GM21390 (cell line): Measurements from ENCODE around the gene OAT.

Source experiments
- ATAC-seq: cut with Tn5 transposase; IDR thresholded peaks from one replicate; pipeline ENCODE4 v1.9.1; 2021; ENCODE audit not compliant: unreplicated experiment

Gene OAT

DNA sequence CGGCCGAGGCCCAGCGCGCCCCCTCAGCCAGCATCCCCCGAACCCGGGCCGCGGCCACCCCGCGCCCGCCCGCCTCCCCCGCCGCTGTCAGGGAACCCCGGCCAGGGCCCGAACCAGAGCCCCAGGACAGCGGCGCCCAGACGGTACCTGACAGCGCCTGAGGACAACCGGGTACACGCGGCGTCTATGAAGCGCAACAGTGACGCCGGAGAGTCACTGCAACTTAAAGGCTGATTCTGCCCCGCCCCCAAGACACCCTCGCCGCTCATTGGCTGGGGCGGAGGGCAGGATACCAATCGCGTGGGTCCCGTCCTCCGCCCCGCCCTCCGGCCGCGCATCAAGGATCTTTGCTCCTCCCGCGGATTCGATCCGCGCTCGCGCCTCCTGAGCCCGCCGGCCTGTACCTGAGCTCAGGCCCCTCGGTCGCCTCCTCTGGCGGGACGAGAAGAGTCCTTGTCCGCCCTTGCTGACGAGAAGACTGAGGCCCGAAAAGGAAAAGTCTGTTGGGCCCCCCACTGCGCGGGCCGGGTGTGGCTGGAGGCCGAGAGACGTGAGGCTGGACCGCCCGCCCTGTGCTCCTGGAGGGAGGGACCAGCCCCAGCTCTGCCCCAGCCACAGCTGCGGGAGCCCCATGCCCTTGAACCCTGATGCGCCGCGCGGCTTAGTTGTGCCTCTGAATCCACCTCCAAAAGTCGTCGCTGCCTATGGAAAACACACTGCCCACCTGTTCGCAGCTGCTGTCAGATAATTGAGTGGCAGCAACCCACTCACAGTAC, at the start of gene OAT:
Gene OAT (minus strand): TSS at position 198 of the 776 bp plus-strand sequence. CDS start 6,752 bp downstream, outside the sequence.
- ATAC-seq = peak; percentile 99

DNA sequence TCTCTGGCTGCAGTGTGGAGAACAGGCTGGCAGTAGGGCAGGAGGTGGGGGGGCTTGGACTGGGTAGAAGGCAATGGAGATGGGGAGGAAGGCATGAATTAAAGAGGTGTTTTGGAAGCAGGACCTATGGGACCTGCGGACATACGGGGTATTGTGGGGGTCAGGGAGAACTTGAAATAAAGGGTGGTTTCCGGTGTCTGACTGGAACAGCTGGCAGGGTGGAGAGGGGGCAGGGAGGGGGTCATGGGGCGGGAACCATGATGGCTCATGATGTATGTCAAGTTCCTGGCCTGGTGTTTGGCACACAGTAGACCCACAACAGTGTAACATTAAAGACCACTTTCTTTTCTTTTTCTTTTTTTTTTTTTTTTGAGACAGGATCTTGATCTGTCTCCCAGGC, 48.4 kb upstream of the OAT start:
- no peak for ATAC-seq

DNA sequence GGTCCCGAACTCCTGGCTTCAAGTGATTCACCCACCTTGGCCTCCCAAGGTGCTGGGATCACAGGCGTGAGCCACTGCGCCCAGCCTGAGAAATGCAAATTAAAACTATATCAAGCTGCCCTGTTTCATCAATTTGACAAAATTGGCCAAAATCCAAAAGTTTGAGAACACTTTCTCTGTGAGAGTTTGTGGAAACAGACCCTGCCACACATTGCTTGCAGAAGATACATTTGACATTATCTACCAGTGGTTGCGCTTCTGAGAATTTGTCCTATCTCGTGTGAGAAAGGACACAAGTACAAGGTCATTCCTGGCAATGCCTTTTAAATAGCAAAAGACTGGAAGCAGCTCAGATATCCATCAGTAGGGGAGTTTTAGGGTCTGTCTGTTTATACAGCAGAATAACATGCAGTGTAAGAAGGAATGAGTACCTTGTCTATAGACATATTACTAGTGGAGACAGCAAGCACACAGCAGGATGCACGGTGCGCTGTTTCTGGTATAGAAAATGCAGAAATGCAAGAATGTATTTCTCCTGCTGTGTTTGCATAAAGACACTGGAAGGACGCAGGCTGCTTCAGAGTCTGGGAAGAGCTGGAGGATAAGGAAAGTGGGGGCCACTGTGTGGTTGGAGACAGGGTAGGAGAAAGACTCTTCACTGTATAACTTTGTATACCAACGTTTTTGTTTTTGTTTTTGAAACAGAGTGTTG, 47.2 kb upstream of the OAT start:
- ATAC-seq = no peak

DNA sequence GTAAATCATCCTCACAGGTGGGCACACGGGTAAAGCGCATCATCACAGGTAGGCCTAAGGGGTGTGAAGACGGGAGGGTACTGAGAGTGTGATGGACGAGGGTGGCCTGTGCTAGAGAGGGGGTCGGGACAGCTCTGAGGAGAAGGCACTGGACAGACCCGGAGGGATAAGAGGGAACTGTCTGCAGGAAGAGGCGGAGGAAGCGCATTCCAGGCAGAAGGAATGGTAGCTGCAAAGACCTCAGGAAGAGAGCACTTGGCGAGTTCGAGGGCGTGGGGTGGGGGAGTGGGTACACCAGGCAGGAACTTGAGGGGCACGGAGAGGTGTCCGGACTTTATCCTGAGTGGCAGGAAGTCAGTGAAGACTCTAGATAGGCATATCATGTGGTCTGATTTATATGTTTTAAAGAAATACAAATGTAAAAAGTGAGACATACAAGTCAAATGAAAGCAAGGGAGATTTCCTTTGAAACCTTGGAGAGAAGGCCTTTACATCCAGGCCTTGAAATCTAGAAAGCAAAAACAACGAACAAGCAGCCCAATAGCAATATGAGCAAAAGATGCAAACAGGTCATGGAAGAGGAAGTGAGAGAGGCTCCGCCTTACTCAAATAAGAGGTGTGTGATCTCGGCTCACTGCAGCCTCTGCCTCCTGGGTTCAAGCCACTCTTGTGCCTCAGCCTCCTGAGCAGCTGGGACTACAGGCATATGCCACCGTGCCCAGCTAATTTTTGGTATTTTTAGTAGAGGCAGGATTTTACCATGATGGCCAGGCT, 46.5 kb upstream of the OAT start:
- peak; percentile 39 for ATAC-seq

DNA sequence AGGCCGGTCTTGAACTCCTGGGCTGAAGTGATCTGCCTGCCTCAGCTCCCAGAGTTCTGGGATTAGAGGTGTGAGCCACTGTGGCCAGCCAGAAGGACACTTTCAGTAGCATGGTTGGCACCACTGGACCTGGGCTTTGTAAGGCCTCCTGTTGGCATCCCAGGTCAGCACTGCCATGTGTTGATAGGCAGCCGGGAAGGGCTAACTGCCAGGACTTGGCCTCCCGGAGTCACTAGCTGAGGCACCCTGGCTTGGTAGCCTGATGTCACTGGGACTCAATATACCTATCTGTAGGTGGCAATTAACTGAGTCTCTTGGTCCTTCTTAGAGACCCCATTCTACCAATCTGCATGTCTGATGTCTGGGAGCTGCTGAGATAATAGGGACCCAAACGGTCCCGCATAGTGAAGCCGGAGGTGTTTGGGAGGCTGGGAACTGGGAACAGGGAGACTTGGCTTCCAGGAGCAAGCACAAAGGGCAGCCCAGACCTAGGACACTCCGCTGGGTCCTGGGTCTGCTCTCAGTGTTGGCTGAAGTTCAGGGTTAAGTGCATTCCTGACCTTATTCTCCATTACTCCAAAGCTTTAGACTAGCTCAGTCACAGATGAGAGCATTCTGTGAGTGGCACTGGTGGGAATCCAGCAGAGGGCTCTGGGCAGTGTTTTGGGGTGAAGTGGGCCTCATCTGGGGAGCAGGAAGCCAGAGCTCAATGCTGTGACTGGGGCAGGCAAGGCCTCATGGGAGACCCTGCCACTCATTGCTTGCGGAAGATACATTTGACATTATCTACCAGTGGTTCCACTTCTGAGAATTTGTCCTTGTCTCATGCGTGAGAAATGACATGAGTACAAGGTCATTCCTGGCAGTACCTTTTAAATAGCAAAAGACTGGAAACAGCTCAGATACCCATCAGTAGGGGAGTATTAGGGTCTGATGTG, 45.6 kb upstream of the OAT start:
- no peak for ATAC-seq

DNA sequence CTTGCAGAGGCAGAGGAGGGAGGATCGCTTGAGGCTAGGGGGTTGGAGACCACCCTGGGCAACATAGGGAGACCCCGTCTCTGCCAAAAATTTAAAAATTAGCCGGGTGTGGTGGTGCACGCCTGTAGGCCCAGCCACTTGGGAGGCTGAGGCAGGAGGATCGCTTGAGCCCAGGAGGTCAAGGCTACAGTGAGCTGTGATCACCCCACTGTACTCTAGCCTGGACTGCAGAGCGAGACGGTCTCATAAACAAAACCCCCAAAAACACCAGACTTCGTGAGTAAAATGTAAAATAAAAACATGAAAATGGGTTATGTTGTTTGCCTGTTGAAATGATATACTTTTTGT, 43.6 kb upstream of the OAT start:
- no peak for ATAC-seq

DNA sequence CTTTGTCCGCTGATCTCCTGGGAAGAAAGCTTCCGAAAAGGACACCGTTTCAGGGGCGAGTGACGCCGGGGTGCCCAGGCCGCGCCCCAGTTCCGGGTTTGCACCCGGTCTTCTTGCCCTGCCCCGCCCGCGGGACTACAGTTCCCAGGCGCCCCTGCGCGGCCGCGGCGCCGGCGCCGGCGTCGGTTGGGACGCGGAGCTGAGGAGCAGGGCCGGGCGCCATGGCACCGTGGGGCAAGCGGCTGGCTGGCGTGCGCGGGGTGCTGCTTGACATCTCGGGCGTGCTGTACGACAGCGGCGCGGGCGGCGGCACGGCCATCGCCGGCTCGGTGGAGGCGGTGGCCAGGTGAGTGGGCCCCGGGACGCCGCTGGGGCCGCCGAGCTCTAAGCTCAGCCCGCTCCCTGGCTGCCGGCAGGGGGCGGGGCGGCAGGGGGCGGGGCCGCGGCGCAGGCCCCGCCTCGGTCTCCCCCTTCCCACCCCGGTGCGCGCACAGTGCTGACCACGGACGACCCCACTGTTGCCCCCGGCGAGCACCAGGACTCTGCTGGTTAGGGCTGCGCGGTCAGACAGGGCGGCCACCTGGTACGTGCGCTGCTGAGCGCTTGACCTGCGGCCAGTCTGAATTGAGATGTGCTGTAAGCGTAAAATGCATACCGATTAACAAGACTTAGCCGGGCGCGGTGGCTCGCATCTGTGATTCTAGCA, 43.1 kb upstream of the OAT start, which contains the start of gene LHPP:
Gene LHPP (plus strand): TSS at position 182 of the 706 bp plus-strand sequence. CDS start 40 bp downstream, at position 222.
- peak; percentile 98 for ATAC-seq

DNA sequence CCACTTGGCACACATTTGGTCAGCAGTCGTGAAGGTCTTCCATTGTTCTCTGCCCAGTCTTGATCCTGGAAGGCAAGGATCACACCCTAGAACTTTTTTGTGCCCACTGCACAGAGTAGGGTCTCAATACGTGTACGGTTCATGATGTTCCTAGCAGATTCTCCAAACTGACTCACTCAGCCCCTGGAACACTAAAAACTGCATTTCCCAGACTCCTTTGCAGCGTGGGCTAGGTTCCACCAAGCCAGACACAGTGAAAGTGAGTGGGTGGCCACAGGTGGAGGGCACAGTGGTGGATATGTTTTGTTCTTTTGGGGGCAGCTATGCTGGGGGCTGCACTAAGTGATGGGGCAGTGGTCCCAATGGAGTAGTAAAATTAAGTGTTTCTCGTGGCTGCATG, 41.4 kb upstream of the OAT start:
- ATAC-seq = no peak

DNA sequence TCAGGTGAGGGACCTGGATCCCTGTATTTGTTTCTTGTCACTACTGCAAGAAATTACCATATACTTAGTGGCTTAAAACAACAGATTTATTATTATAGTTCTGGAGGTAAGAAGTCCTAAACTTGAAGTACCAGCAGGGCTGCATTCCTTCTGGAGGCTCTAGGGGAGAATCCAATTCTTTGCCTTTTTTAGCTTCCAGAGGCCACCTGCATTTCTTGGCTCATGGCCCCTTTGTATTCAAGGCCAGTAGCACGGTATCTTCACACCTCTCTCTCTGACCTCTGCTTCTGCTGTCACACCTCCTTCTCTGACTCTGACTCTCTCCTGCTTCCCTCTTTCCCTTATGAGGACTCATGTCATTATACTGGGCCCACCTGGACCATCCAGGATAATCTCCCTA, 40.7 kb upstream of the OAT start:
- no peak for ATAC-seq

DNA sequence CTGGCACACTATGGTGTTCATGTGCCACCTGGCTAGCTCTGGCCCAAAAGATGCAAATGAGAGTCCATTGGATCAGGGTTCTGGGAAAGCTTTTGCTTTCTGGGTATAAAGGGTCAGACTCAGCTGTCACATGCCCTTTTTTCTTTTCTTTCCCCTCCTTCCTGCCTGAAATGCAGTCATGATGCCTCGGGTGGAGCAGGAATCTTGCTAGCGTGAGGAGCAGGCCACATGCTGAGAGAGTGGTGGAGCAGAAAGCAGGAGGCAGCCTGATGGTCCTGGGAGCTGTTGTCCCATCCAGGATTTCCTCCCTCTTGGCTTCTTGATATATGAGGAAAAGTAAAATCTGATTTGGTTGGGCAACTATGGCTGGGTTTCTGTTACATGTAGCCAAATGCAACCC, 40.2 kb upstream of the OAT start:
- no peak for ATAC-seq

DNA sequence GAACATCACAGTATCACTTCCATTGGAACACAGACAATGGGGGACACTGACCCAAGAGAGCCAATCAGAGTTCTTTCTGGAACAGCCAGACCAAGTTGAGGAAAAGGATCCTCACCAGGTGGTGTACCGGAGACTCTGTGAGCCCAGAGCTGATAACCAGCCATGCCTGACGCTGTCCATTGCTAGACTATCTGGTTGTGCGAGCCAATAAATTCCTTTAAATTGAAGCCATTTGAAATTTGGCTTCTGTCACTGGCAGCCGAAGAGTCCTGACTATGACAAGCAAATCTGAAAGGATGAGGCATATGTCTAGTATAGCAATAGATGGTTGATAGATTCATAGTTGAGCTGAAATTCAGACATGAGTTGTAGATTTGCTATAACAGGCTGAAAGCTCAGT, 39.8 kb upstream of the OAT start:
- ATAC-seq = no peak

DNA sequence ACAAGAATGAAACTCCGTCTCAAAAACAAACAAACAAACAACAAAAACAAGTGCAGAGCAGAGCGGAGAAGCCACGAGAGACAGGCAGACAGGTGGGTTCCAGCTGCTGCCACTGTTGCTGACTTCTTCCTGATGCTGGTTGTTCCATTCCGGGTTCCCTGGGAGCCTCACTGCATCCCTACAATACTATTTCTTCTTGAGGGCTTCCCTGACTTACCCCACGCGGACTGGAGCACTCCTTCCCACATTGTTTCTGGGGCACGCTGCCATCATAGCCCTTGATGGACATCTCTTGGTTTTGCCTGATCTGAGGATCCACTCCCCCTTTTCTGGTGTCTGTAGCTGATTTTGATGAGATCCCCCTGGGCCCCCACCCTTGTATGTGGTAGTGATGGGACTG, 36.7 kb upstream of the OAT start:
- no peak for ATAC-seq

DNA sequence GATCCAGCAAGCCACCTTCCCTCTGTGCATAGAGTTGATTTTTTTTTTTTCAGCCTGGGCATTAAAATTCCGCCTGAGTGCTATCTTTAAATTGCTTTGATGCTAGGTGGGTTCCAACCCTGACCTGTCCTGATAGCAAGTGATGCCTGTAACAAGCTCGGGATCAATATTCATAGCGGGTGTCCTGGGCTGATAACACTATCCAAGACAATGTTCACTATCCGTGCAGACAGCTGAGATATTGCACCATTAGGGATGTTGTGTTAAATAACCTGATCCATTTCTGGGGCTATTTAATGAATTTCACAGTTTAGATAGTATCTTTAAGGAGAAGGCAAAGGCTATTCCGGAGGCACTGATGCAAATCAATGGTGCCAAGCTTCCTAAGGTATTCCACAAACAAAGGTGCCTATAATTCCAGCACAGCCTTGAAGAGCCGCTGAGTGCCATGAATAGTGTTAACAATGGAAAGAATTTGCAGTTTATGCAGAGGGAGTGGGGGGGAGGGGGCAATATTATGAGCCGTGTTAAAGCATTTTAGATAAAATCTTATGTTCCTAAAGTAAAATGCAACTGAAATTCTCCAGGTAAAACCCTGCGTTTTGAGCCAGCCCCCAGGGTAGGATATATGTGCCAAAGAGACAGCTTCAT, 35.4 kb upstream of the OAT start:
- ATAC-seq = no peak

DNA sequence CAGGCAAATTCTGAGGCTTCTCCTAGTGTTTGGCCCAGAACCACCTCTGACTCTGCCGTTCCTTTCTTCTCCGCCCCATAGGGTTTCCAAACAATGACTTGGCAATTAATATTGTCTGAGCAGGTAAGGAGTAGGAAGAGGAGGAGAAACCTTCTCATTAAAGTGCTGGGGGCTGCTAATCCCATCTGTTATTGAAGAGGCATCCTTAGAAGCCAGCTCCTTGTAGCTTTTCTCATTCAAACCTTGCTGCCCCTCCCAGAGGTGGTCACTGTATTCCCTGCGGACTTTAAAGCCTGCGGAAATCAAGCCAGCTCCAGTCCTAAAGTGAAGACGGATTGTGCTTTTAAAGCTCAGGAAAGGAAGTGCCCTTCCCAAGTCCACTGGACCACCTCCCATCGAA, 32.6 kb upstream of the OAT start:
- no peak for ATAC-seq

DNA sequence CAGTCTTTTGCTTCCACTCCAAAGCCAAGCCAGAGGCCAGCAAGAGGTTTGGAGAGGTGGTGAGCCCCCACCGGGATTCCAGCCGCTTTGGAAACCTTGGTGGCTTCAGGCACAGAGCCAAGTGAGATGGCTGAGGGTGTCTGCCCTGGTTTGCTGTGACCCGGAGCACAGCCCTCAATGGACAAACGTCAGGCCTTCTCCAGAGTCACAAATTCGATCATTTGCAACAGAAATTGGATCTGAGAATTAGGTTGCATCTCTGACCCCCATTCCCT, 32.0 kb upstream of the OAT start:
- no peak for ATAC-seq

DNA sequence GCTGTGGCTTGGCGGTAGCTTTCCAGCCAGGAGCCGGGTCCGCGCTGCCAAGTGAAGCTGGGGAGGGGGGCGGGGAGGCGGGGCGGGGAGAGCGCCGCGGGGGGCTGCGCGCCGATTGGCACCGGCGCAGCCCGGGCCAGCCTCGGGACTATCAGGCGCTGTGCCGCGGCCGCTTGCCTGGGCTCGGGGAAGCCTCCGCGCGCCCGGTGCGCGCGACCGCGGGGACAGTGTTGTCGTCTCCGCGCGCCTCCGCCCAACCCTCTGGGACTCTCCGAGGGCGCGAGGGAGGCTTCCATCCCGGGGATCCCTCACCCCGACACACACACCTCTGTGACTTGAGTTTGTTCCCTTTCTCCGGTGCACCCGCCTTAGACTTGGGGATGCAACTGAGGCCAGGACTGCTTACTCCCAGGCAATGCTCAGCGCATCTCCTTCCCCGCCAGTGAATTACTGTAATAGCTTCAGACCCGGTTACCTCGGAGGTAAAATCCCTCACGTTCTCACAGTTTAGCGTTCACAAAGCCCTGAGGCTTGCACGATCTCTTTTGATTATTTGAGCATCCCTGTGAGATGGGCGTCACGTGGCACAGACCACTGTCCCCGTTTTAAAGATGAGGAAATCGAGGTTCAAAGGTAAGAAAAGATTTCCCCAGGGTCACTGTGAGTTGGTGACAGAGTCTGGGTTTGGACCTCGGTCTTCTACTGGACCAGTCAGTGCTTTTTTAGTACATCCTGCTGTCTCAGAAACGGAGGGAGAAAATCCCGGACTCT, 31.5 kb upstream of the OAT start, which contains the start of gene NKX1-2:
Gene NKX1-2 (minus strand): TSS at position 24 of the 771 bp plus-strand sequence. CDS start 92 bp downstream, outside the sequence.
- no peak for ATAC-seq

DNA sequence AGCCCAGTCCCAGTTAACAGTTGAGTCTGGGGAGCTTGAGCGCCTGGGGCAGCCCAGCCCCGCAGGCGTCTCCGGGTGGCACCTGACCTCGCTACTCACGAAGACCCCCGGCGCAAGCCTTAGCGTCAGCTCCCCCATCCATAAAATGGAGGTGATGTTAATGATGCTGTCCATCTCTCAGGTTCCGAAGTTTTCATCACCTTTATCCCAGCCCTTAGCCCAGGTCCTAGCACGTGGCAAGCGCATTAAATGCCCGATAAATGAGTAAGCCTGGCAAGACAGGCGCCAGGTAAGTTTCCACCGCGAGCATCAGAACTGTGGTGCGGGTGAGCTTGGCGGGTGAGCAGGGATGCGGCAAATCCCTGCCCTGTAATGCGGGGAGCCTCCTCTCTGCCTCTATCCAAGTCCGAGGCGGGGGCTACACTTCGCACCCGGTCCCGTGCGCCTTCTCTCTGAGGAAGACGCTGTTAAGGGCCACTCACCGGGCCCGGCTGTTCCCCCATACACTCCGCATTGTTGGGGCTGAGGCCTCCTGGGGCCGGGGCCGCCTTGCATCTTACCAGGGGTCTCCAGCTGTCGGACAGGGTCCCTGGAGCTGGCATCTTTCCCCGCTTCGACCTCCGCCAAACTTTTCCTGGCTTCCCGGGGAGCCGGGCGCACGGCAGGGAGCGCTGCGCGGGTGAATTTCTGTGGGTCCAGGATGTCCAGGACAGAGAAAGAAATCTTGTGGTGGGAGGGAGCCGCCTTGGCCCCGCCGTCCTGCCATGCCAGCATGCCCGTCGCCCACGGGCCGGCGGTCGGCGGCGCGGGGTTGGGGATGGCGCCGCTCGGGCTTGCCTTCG, 30.7 kb upstream of the OAT start:
- ATAC-seq = no peak

DNA sequence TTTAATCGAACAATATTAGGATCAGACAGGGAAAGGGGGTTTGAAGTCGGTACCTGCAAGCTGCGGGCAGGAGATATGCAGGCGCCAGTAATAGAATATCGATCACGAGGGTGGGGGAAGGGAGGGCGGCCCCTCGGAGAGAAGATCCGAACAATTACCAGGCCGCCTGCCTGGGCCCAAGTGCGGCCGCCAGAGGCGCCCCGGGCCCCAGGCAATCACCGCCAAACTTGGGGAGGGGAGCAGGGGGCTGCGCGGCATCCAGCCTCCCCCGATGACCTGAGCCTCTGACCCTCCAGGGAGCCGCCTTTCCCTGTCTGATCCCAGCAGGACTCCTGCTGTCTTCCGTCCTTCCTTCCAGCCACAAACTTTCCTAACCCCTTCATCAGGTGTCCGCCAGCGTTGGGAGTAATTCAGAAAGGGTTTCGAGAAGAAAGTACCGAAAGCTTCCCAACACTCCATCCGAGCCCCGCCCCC, 30.0 kb upstream of the OAT start:
- no peak for ATAC-seq
